GM12892 (cell line): ENCODE measurements around the gene C1QTNF12.

Source experiments
- POLR2A ChIP-seq: IDR thresholded peaks from 2 replicates; pipeline ENCODE4 v1.6.1; 2011; ENCODE audit warnings: low read depth, low read length, control low read depth
- POLR2AphosphoS5 ChIP-seq: IDR thresholded peaks from 2 replicates; pipeline ENCODE4 v1.6.1; 2011; ENCODE audit warnings: low read depth, low read length, control low read depth

- no peak for TF ChIP-seq POLR2A
- no peak for TF ChIP-seq POLR2AphosphoS5
Measured at GRCh38 chr1:1240348-1240732, 6.2 kb downstream of the C1QTNF12 start.
